ENCODE measurements around the gene TEX29. TPM values are rescaled to one million over a fixed set of nuclear protein-coding genes. Genes with fewer than 3 reads are reported as not detected.

TEX29 gene
- total and polyA plus RNA-seq, 7 donors: 0.79 to 2.1 (median 1.5) TPM; not detected in 4

GRCh38 chr13:111361046-111361872, 40.8 kb downstream of the TEX29 start:
- H3K36me3 ChIP-seq: no peaks in the 10 kb centered on the region
- intact Hi-C loops (cut with DNase I): no loop called here
- no peaks in the 10 kb centered on the region for H3K4me1 ChIP-seq
- no peak overlapping the region for H3K27ac ChIP-seq
- no peaks in the 10 kb centered on the region for H3K9me3 ChIP-seq
- no peak for DNase-seq
- peaks cover 0 to 19% (median 0%) of the 10 kb centered on the region in 3 donors for H3K27me3 ChIP-seq
- WGBS, 2 donors: 80 to 88% methylated on average over 20 of the region's 20 CpGs
- TF ChIP-seq POLR2AphosphoS5 (IDR thresholded peaks at IDR 0.05) (no peak), POLR2A (IDR thresholded peaks at IDR 0.05) (no peak), CTCF (IDR thresholded peaks at IDR 0.05) (no peak)
- no peak overlapping the region for H3K4me3 ChIP-seq

- no peak for TF ChIP-seq POLR2A (IDR thresholded peaks at IDR 0.05)
- TF ChIP-seq EP300 (IDR thresholded peaks at IDR 0.05): no peak
- no peak for TF ChIP-seq CTCF (IDR thresholded peaks at IDR 0.05)
- TF ChIP-seq POLR2AphosphoS5 (IDR thresholded peaks at IDR 0.05): no peak
- H3K36me3 ChIP-seq: no peaks in the 10 kb centered on the region
- no peak overlapping the region for H3K27ac ChIP-seq
- H3K27me3 ChIP-seq: peaks cover 0 to 19% (median 0%) of the 10 kb centered on the region in 3 donors
- intact Hi-C loops (cut with DNase I): no loop called here
- H3K4me1 ChIP-seq: no peaks in the 10 kb centered on the region
- 73 to 77% methylated on average over 11 of the region's 11 CpGs for WGBS, 2 donors
- no peaks in the 10 kb centered on the region for H3K9me3 ChIP-seq
- H3K4me3 ChIP-seq: no peak overlapping the region
- no peak for DNase-seq
These were observed 41.6 kb downstream of the TEX29 start for GRCh38 chr13:111361873-111362648.

GRCh38 chr13:111363121-111363520, 42.7 kb downstream of the TEX29 start:
- DNase-seq: no peak
- Histone ChIP-seq H3K4me3 (no peak overlapping the region), H3K36me3 (no peaks in the 10 kb centered on the region), H3K27me3 (peaks cover 0 to 19% (median 0%) of the 10 kb centered on the region in 3 donors), H3K4me1 (no peaks in the 10 kb centered on the region), H3K27ac (no peak overlapping the region), H3K9me3 (no peaks in the 10 kb centered on the region)
- intact Hi-C loops (cut with DNase I): no loop called here
- TF ChIP-seq POLR2AphosphoS5 (IDR thresholded peaks at IDR 0.05) (no peak), POLR2A (IDR thresholded peaks at IDR 0.05) (no peak), CTCF (IDR thresholded peaks at IDR 0.05) (no peak), EP300 (IDR thresholded peaks at IDR 0.05) (no peak)
- WGBS, 2 donors: 79 to 80% methylated on average over 12 of the region's 12 CpGs

GRCh38 chr13:111363591-111363990, 43.1 kb downstream of the TEX29 start:
- intact Hi-C loops (cut with DNase I): no loop called here
- Histone ChIP-seq H3K4me1 (no peaks in the 10 kb centered on the region), H3K9me3 (no peaks in the 10 kb centered on the region), H3K4me3 (no peak overlapping the region), H3K27me3 (peaks cover 0 to 19% (median 0%) of the 10 kb centered on the region in 3 donors), H3K27ac (no peak overlapping the region), H3K36me3 (no peaks in the 10 kb centered on the region)
- WGBS, 2 donors: 77 to 80% methylated on average over 7 of the region's 7 CpGs
- TF ChIP-seq POLR2A (IDR thresholded peaks at IDR 0.05): no peak
- TF ChIP-seq CTCF (IDR thresholded peaks at IDR 0.05): no peak
- no peak for TF ChIP-seq EP300 (IDR thresholded peaks at IDR 0.05)
- no peak for TF ChIP-seq POLR2AphosphoS5 (IDR thresholded peaks at IDR 0.05)
- no peak for DNase-seq
